NCI-H187 (cell line): Measurements from ENCODE around the gene GPC6.
"Not testable (repeated sequence)": the region's sequence is repeated elsewhere in the genome, so short reads cannot be mapped to it uniquely, and the experiment has no call there.

Source experiments
- DNase-seq, 2 experiments: peaks; one replicate each; lab custom pipeline; 2025; lab: John Stamatoyannopoulos, UW

Gene GPC6

DNA sequence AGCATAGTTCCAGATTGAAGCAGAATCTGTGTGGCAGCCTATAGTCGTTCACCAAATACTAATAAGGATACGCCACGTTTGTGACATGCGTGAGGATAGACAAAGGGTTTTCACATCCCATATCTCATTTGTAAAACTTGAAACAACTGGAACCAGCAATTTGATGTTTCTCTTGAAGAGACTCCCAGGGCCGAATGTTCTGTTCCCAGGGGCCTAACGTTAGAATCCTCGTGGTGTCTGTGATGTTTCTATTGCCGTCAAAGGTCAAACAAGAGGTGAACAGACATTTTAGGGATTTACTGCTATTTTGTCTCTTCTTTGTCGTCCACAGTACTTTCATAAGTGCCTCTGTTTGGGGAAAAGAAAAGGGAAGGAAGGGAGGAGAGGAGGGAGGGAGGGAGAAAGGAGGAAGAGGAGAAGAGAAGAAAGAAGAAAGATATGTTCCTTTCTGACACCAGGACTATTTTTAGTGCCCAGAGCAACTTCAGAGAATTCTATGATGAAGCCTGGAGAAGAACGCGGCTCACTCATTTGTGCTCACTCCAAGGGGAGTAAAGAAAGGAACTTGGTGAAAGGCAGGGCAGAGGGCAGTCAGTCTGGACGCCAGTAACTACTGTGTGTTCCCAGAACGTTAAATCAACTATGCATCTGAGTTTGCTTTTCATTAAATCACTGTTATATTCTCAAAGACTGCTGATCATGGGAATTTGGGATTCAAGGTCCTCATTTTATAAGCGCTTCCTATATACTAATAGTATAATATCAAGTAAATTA is 1098.3 kb downstream of the GPC6 start:
- no peak for DNase-seq

GRCh38 chr13:94325650-94326049 is 1099.0 kb downstream of the GPC6 start:
- DNase-seq, result no peak

DNA sequence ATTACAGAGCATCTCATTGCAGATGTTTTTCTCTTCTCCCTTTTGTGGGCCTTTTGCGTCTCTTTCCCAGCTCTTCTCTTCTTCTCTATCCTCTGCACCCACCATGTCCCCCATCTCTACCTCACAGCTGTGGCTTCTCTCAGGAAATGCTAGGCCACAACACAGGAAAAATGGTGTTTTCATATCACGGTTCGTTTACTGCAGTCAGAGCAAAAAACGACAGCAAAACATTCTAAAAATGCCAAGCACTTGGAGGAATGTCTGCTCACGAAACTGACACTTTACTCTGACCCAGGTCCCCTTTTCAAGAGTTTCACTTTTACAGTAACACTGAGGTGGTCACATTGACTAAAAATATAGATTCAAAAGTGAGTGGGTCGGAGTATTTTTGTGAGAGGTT is 1100.7 kb downstream of the GPC6 start:
- DNase-seq, result no peak

- DNase-seq, result no peak
These were observed 1101.9 kb downstream of the GPC6 start for GRCh38 chr13:94328381-94329041.

DNA sequence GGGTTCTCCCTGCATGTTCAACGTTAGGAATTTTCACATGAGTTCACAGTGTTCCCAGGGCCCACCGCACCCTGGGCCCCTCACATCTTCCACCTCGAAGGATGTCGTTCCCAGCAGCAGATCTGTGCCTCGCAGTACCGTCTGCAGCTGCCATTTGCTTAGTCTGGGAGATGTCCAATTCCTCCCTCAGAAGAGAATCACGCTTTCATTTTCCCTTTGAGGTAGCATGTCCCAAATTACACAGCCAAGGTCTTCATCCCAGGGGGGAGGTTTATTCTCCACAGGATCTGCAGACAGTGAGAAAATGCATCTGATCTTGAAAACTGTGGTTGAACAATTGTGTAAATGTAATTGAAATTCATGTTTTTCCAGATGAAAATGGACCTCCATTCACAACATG is 1102.7 kb downstream of the GPC6 start:
- DNase-seq, result no peak

- DNase-seq, result no peak
These were observed 1103.3 kb downstream of the GPC6 start for GRCh38 chr13:94329754-94330551.

DNA sequence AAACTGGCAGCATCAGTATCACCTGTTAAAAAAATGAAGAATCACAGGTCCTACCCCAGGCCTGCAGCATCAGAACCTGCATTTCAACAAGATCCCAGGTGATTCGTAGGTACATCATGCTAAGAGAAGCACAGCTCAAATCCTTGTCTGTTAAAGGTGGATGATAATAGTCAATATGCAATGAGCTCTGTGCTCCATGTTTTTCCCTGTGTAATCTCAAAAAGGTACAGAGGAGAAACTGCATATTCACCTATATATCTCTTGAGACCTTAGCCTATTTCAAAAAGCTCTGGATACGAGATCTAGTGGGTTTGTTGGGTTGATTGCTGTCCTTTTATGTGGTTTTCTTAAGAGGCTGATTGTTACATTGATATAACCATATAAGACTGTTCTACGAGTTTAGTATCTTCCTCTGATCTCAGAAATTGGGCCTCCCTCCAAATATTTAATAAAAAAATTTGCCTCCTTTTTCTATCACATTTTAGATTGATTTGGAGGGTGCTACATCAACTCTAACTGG is 1104.0 kb downstream of the GPC6 start:
- no peak for DNase-seq

DNA sequence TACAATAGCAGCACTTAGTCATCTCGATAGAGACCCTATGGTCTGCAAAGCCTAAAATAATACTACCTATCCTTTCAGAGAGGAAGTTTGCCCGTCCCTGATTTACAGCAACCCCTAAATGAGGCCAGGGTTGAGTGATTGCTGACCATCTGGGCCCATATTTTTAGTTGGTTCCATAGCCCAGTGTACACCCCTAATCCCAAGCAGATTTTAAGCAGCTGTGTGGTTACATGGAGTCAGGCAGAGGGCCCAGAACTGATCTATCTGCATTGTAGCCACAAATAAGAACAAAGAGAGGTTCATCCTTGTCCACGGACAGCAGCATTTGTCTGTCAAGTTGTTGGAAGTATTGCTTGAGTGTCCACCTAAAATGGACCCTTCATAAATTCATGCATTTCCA is 1104.7 kb downstream of the GPC6 start:
- no peak for DNase-seq

- no peak for DNase-seq
These were observed 1105.9 kb downstream of the GPC6 start for GRCh38 chr13:94332359-94333096.

DNA sequence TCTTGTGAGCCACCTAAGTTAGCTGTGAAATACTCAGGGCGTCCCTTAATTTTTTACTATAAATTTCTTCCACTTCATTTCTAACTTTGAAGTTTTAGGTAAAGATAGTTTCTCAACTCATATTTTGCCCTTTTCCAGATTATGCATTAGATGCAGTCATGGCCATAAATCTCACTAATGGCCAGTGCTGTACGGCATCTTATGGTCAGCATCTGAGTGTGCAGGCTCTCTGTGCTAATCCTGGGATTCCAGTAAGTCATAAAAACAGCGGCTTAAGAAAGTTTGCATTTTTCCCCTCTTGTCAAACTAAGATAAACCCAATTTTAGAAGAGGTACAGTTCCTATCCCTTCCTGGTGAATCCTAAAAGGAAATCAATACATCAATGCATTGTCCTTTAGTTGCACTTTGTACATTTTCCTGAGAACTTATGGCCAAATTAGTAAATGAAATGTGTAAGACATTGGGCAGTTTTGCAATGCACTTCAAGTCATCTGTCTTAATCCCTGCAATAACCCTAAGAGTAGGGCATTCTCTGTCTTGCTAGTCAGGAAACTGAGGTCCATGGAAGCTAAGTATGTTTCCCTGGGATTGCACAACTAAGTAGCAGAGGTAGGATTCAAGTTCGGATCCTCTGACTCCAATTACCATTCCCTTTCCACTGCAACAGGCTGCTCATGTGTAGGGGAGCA is 1106.7 kb downstream of the GPC6 start:
- no peak for DNase-seq

DNA sequence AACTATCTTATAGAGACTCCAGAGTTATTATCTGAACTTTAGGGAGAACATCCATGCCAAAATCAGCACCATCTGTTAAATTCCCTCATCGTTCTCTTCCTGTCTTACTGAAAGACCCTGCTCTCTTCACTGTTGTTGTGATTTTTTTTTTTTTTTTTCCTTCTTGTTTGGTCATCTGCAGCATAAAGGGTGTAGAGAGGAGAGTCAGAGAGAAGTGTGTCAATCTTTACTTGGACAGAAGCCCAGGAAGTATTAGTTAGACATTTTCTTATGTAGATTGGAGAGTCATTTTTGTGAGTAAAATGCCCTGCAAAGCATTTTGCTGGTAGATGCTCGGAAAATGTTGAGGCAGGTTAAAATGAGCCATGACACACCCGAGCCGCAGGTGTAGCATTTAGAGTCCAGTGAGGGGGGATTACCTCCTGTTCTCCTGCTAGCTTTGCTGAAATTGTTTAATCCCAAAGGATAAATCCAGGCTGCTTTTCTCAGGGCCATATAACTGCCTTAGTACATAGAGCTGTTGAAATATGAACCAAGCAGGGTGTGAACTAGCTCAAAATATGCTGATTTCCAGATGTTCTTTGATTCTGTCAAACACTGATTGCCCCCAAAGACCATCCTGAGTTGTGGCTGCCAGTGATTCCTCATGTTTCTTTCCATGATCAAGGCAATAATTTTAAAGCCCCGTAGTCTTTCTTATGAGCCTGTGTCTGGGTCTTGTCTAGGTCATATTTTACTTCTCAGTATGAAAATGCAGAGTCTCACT is 1109.3 kb downstream of the GPC6 start:
- DNase-seq, result no peak

GRCh38 chr13:94339116-94339687 is 1112.6 kb downstream of the GPC6 start:
- DNase-seq, result no peak

DNA sequence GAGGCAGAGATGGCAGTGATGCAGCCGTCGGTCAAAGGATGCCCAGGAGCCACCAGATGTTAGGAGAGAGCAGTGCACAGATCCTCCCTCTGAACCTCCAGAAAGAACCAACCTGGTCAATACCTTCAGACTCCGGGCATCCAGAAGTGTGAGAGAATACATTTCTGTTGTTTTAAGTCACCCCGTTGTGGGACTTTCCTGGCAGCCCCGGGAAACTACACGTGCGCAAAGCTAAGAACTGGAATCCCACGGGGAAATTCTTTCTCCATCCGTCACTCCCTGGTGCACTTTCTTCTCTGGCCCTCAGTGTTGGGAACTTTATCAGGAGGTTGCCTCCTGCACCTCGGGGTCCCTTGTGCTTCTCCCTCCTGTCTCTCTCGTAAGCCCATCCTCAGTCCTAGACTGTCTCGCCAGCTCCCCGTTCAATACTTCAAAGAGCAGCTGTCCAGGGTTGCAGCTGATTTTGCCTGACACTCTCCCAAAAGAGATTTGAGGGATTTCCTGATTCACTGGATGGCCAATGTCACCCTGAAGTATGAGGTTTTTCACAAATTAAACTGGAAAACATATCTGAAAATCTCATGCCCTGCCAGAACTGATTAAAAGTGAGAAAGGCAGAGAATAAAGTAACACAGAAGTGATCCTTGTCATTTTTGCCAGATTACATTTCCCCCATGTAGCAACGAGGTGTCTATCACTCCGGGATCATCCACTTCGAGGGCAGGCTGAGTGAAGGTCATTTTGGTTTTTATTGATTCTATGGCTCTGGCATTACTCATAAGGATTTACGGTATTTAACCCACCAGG is 1116.0 kb downstream of the GPC6 start:
- no peak for DNase-seq

DNA sequence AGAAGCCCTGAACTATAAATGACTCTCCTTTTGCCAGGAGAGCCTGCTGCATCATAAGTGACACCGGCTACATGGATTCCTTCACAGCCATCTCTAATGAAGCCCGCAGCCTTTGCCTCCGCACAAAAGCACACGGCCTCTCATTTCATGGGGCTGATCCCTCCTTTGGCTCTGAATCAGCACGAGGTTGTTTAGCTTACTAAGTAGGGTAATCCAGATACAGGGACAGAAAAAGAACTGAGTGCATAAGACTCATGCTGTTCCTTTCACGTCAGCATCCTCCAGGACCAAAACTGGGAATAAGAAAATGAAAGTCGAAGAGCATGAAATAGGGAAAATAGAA is 1116.6 kb downstream of the GPC6 start:
- DNase-seq, result no peak

- not testable (repeated sequence) for DNase-seq
These were observed 1117.1 kb downstream of the GPC6 start for GRCh38 chr13:94343687-94344086.

GRCh38 chr13:94344126-94344818 is 1117.7 kb downstream of the GPC6 start:
- DNase-seq, result no peak

DNA sequence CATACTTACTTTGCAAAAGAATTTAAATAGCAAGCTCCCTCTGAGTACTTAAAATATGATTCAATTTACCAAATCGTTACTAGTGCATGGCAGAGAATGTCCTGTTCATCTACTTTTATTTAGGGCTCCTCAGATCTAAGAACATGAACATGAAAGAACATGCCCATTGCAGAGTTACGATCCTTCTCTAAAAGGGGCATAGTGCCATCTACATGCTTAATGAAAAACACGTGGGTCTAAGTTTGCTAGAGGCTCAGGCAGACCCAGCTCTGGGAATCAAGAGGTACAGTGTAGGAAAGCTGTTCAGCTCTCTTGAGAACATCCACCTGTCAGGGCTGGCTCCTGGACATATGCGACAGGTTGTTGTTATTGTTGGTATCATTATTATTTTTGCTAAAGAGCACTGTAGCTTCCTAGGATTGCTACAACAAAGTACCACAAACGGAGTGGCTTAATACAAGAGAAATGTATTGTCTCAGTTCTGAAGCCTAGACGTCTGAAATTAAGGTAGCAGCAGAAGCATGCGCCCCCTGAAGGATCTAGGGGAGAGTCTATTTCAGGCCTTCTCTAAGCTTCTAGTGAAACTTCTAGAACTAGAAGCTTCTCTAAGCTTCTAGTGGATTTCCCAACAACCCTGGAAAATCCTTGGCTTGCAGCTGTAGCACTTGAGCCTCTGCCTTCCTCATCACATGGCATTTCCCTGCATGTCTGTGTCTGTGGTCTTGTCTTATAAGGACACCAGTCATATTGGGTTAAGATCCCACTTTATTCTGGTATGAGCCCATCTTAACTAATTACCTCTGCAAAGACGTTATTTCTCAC is 1119.0 kb downstream of the GPC6 start:
- peak; percentile 42 to 49 for DNase-seq
